Measurements from ENCODE around the gene ARRB1. TPM values are rescaled to one million over a fixed set of nuclear protein-coding genes. Genes with fewer than 3 reads are reported as not detected.

Gene ARRB1
- total and polyA plus RNA-seq, 2 of the 13 experiments (the other 11 are each of a cell fraction or from before 2014, with no cell fraction given), result 22.5 to 35.7 TPM

- TF ChIP-seq ZNF788 (CRISPR knock-in tag; IDR thresholded peaks at IDR 0.05; ENCODE audit: borderline replicate concordance) (peak; percentile 30; the same call in 1 of the 2 replicates), RBFOX2 (IDR thresholded peaks at IDR 0.05; ENCODE audit: low read depth, low read length) (peak; percentile 66), ZBTB43 (CRISPR knock-in tag; conservative IDR thresholded peaks at IDR 0.05) (0 out of 2 replicates have a peak, but pooled peaks have one; percentile 49), STAG1 (CRISPR knock-in tag; IDR thresholded peaks at IDR 0.05) (peak; percentile 79), PATZ1 (CRISPR knock-in tag; IDR thresholded peaks at IDR 0.05) (no peak), HES4 (CRISPR knock-in tag; IDR thresholded peaks at IDR 0.05; ENCODE audit: borderline replicate concordance) (0 out of 2 replicates have a peak, but pooled peaks have one; percentile 24), ZFX (CRISPR knock-in tag; IDR thresholded peaks at IDR 0.05; ENCODE audit: low read depth) (peak; percentile 44; the same call in 1 of the 2 replicates), CENPT (CRISPR knock-in tag; IDR thresholded peaks at IDR 0.05; ENCODE audit: low read depth) (0 out of 2 replicates have a peak, but pooled peaks have one; percentile 20), PAX8 (CRISPR knock-in tag; IDR thresholded peaks at IDR 0.05; ENCODE audit: borderline replicate concordance) (0 out of 2 replicates have a peak, but pooled peaks have one; percentile 26), SSRP1 (CRISPR knock-in tag; IDR thresholded peaks at IDR 0.05) (no peak), SRY (CRISPR knock-in tag; IDR thresholded peaks at IDR 0.05) (peak; percentile 43; the same call in 1 of the 2 replicates), MAX (IDR thresholded peaks at IDR 0.05) (peak; percentile 79), ZNF142 (CRISPR knock-in tag; IDR thresholded peaks at IDR 0.05) (0 out of 2 replicates have a peak, but pooled peaks have one; percentile 28), ADNP (CRISPR knock-in tag; IDR thresholded peaks at IDR 0.05) (peak; percentile 21; the same call in 1 of the 2 replicates)
Observed at GRCh38 chr11:75241036-75241905, 110.2 kb downstream of the ARRB1 start (continued).
